ELR (cell line): ENCODE data around the gene POLDIP2.

Experiments used
- DNase-seq: peaks from one replicate; pipeline ENCODE4 v3.0.0-alpha.2; 2015; ENCODE audit warnings: low read depth

Gene POLDIP2

DNA sequence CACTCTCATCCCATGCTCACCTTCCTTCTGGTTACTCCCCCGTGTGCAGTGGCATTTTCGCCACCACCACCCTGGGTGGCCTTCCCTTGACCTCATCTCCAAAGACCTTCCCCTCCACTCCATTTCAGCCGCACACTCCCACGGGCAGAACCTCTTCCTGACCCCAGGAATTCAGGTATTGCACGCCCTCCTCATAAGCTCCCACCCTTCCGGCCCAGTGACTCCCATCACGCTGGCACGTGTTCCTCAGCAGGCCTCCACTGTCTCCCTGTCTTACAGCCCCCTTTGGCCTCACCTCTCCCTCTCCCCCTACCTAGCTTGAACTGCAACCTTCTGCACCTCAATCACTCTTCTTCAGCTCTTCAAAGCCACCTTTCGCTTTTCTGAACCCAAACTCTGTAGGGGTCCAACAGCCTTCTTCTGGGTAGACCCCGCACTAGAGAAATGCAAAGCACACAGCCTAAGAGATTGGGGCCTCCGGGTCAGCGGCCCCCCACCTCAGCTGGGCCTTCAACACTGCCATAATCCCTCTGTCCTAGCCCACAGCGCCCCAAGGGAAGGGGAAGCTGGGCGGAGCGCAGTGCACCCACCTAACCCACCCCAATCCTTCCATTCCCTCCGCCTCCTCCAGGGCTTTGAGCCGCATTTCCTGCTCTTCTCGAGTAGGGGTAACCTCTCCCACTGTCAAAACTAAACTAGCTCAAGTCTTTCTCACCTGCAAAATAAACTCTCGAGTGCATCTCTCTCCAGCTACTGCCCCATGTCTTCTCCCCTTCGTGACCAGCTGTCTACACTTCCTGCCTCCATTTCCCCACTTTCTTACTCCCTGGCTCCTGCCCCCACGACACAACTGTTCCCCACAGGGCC, 40.0 kb downstream of the POLDIP2 start:
- no peak for DNase-seq

DNA sequence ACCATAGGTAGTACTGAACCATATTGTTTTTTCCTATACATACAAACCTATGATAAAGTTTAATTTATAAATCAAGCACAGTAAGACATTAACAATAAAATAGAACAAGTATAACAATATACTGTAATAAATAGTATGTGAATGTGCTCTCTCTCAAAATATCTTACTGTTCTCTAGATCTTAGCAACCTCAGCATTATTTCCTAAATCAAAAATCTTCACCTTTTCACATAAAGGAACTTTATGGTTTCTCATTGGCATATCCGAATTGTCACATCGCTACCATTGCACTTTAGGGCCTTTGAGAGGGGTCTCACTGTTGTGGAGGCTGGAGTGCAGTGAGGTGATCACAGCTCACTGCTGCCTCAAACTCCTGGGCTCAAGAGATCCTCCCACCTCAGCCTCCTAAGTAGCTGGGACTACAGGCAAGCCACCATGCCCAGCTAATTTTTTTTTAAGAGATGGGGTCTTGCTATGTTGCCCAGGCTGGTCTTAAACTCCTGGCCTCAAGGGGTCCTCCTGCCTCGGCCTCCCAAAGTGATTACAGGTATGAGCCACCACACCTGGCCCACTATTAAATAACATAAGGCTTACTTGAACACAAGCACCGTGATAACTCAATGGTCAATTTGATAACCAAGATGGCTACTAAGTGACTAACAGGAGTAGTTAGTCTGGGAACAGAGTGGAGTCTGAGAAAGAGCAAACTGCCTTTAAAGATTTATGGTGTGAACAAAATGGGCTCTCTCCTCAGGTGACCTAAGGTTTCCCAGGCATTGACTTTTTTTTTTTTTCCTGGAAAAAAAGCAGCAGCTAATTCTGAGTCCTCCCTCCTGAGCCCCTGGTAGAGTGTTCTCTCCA, 41.3 kb downstream of the POLDIP2 start:
- DNase-seq = no peak

DNA sequence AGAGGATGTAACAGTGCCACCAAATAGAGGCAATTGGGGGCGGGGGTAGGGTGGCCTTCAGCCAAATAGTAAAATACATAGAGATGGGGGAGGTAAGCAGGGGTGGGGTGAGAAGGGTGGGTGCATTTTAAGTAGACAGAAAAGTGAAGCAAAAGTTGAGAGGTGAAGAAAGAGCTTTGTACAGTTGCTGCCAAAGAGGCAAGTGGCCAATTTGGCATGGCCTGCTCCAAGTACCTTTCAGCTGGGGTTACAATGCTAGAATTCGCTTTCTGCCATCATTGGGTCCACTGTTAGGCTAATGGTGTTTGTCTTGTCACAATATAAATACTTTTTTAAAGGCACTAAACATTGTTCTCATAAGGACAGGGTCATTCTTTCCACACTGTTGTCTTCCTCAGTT, 43.5 kb downstream of the POLDIP2 start:
- DNase-seq = no peak

DNA sequence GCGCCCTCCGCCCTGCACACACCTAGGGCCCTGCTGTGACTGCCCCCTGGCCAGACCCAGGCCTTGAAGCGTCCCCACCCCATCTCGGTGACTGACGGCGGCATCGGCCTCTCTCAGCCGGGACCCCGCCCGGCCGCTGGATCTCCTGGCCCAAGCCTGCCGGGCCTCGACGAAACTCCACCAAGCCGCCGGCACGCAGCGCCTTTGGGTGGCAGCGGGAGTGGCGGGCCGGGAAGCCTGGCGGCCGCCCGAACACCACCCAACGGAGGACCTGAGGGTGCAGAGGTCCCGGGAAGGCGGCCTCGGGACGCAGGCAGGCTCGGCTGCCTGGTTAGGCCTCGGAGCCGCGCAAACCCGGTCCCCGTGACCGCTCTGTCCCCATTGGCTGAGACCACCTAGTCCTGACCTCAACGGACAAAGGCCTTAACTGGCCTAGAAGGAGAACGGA, 50.3 kb downstream of the POLDIP2 start:
- no peak for DNase-seq

DNA sequence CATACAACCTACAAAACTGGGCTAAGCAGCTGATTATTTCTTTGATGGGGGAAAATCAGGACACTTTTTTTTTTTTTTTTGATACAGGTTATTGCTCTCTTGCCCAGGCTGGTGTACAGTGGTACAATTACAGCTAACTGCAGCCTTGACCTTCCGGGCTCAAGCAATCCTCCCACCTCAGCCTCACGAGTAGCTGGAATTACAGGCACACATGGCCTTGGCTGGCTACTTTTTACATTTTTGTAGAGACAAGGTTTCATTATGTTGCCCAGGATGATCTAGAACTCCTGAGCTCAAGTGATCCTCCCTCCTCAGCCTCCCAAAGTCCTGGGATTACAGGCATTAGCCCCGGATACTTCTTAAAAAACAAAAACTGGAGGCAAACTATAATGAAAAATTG, 58.9 kb downstream of the POLDIP2 start:
- DNase-seq = no peak
